COLO668 (cell line): ENCODE data around the gene CAMK1D.

Experiments
- DNase-seq: peaks from one replicate; lab custom pipeline; 2025; ENCODE audit not compliant: unreplicated experiment; lab: John Stamatoyannopoulos, UW

Gene CAMK1D

GRCh38 chr10:12781976-12782375 lies 432.6 kb downstream of the CAMK1D start:
- no peak for DNase-seq

DNA sequence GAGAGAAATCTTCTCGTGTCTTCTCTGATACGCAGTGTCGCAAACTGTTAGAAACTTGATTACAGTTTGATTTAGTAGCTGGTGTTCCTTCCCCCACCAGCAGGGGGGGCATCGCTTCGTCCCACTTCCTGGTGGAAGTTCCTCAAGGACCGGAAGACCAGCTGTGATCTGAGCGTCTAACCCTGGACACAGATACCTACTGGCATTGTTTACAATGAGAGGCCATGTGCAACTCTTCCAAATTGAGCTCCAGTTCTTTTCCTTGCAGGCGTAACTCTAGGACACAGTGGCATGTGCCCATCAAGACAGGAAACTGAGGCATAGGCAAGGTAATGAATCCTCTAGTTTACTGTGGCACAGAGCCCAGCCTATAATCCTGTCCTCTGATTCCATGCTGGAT lies 433.2 kb downstream of the CAMK1D start:
- DNase-seq, result peak; percentile 36

- DNase-seq, result no peak
Observed at GRCh38 chr10:12783293-12783692, 433.9 kb downstream of the CAMK1D start.

DNA sequence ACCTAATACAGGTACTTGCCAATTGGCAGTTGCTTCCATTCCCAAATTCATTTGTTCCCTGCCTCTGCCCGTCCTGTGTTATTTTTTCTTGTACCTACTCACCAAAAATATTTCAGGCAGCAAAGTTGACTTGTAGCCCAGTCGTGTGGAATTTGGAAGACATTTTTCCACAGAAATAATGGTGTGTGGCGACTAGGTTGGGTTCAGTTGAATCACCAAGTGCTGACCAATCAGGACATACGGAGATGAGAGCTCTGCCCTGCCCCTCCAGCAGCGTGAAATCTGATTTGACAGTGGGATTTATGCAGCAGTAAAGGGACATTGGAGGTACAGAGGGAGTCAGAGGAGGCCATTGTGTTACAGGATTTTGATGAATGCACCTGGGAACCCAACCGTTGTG lies 435.3 kb downstream of the CAMK1D start:
- DNase-seq, result no peak

DNA sequence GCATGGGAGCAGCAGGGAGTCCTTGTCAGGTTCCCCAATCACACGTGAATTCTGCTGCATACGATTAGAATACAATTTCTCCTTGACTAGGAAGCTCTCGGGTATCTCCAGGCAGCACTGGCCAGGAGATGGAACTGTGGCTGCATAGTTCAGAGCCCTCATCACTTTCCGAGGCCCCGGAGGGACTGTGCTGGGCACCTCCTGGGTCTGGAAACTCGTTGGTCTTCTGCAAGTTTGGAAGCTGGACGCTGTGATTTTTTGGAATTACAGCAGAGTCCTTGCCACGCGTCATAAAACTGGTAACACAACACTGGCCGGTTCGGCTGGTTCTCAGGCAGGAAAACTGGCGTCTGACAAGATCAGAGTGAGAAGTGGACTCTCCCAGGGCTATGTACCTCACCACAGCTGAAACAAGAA lies 436.1 kb downstream of the CAMK1D start:
- no peak for DNase-seq

- no peak for DNase-seq
Observed at GRCh38 chr10:12787297-12787696, 437.9 kb downstream of the CAMK1D start.

- no peak for DNase-seq
Observed at GRCh38 chr10:12788277-12788676, 438.9 kb downstream of the CAMK1D start.

DNA sequence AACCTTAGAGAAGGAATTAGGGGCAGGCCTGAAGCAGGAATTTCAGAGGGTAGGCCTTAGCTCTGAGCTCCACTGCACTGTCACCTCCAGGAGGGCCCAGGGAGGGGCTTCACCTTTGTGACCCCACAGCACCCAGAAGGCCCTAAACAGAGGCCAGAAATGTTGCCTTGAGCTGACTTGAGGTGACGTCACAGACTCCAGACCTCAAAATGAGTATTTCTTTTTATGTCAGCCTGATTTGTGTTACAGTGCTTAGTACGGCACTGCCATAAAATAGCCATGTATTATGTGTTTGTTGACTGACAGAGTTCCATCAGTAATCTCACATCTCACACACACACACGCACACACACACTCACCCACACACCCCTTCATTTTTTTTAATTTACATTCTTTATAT lies 440.9 kb downstream of the CAMK1D start:
- DNase-seq, result no peak

GRCh38 chr10:12791728-12792127 lies 442.4 kb downstream of the CAMK1D start:
- DNase-seq, result no peak

- DNase-seq, result no peak
Observed at GRCh38 chr10:12792889-12793556, 443.7 kb downstream of the CAMK1D start.

DNA sequence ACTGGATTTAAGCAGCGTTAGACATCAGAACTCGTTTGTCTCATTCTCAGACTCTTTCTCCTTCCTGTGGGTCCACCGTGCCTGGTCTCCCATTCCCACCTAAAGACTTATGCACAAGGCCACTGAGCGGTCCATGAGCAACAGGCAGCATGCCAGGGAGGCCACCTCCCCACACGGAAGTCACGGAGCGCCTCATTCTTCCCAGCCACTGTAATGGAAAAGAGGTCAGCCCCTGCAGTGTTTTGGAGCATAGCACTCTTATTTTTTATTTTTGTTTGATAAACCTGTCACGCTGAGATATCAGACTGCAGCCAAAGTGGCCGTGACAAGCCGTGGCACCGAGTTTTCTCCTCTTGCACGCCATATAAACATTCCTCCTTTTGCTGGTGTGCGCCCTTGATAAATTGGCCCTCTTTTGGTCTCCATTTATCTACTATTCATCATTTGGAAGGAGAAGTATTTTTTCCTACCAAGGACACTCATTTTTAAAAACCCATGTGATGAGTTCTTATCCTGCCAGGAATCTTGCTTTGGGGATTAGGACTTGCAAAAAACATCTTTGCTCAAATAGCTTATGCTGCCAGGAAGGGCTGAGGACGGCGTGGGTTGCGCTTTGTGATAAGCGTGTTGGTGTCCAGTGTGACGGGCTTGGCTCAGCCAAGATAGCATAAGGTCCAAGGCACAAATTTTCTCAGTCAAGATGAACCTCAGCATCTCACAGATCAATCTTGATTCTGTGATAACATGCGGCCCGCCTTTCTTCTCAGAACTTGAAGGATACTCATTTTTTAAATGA lies 446.2 kb downstream of the CAMK1D start:
- no peak for DNase-seq

- no peak for DNase-seq
Observed at GRCh38 chr10:12796401-12797160, 447.2 kb downstream of the CAMK1D start.

DNA sequence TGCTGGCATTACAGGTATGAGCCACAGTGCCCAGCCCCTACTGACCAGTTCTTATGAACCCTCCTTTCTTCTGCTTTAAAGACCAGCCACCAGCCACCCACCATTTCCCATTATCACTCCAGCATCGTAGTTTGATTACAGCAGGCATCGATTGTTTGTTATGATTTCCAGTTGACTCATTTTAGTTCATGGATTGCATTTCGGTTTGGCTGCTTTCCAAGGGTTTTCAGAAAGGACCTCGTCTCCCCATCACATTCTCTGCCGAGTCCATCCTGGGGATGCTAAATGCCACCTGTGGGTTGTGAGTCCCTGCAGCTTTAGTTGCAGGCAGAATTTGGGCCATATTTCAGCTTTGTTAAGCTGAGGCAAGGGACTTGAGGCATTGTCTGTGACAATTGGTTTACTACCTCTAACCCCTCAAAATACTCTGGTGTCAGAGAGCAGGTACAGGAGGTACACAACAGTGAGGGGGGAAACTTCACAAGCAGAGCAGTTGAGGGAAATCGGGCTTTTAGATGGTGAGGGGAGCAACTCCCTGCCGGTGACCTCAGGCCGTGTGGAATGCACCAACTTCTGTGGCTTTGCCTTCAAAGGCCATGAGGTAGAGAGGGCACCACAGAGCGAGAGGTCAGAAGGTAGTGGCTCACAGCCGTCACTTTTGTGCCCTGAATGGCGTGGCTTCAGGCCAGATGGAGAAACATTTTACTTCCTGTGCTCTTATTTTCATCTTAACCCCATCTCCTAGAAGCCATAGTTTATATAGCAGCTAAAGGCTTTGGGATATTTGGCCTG lies 448.3 kb downstream of the CAMK1D start:
- DNase-seq, result peak; percentile 33

- no peak for DNase-seq
Observed at GRCh38 chr10:12799144-12799543, 449.8 kb downstream of the CAMK1D start.

DNA sequence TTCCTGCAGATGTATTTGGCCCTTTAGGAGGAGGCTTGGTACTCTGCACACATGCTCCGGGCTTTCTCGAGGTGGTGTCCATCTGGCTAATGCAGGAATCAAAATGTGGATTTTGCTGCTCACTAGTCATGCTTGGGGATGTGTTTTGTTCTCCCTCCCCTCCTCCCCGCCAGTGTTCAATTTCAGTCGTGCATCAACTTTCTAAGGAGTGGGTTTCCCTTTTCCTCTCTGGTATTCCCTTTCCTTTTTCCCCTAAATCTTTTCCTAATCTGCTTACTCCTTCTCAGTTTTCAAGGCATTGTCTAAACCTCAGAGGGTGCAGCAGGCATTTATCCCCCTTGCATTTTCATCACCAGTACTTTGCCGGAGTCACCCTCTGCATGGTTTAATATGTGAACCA lies 450.4 kb downstream of the CAMK1D start:
- no peak for DNase-seq

- DNase-seq, result no peak
Observed at GRCh38 chr10:12800302-12800701, 451.0 kb downstream of the CAMK1D start.

GRCh38 chr10:12801214-12802087 lies 452.1 kb downstream of the CAMK1D start:
- DNase-seq, result peak; percentile 13

DNA sequence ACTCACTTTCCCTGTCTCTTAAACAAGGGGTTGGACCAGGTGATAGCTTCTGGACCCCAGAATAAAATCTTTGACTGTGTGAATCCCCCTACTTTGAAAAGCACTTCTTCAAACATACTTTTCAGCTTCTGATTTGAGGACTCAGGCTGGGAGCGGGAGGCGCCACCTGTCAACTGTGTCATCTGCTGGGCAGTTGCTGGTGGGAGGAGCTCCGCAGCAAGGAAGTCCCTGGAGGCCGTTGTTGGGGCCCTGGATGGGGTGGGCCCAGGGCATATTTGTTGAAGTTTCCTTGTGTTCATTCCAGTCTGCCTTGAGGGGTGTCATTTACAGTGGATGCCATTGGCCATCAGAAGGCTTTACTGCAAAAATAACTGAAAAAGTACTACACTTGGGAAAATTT lies 454.4 kb downstream of the CAMK1D start:
- DNase-seq, result no peak

DNA sequence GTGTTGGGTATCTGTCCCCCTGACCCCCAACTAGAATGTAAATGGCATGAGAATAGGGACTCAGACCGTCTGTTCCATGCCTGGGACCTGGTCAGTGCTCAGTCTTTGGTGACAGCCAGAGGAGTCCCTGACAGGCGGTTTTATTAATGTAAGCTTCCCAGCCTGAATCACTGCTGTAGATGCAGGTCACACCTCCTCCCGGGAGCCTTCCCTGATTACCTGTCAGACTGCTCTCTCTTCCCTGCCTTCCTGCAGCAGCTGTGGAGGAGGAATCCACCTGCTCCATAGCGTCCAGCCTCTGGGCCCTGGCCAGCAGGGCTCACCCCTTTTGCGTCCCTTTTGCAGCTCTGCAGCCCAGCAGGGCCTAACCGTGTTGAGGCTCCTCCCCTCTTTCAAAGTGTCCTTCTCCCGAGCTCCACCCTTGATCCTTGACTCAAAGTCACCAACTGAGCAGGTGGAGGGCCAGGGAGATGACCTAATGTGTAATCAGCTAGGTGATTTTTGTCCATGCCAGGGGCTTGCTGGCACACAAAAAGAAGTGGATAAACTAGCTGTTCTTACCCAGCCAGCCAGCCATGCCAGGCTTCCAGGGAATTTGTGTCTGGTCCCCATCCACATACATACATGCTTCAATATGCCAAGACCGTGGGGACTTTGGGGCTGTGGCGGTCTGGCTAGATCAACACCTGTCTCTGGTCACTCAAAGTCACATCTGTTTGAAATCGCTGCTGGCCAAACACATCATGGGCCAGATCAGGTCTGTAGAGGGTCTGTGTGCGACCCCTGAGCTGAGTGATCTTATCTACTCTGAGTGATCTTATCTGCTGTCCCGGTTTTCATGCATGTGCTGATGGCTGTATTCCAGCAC lies 457.1 kb downstream of the CAMK1D start:
- peak; percentile 41 for DNase-seq
